HepG2 (cell line): Measurements from ENCODE around the gene CGREF1. TPM values are rescaled to one million over a fixed set of nuclear protein-coding genes. Genes with fewer than 3 reads are reported as not detected.

Experiments used
- ATAC-seq: fragments of 200-7000 bp; cut with Tn5 transposase; 3 replicates; pipeline ENCODE4 v1.9.1; 2020; ENCODE audit warnings: mild to moderate bottlenecking, moderate library complexity
- BruUV-seq: library from RNA; stranded (reverse); fragments of 400-500 nt; replicated peaks from 2 replicates; lab custom pipeline; 2021; lab: Mats Ljungman, UMichigan
- CTCF ChIA-PET: fragments of 300-600 bp; formaldehyde crosslinking; extraction: SDS; loops from one replicate; lab custom pipeline; 2021; ENCODE audit warnings: low total read pairs, inconsistent platforms, low intra/inter-chr PET ratio; lab: Yijun Ruan, JAX
- POLR2A ChIA-PET: fragments of 350-600 bp; sonication (Branson Sonifier 250); formaldehyde crosslinking; loops from one replicate; lab custom pipeline; 2020; ENCODE audit warnings: antibody characterized with exemption, inconsistent platforms; lab: Yijun Ruan, JAX
- DNase-seq: peaks from one replicate; pipeline ENCODE4 v3.0.0-alpha.2; 2015; ENCODE audit warnings: low spot score
- FAIRE-seq: peaks from 3 replicates; lab custom pipeline; 2011; peaks lifted over from hg19 to GRCh38; lab: Jason Lieb, UNC
- H2AFZ ChIP-seq: one replicate; pipeline ENCODE4 v1.6.1; 2011; ENCODE audit warnings: low read length, inconsistent platforms
- H3K27ac ChIP-seq: fragments of 300-600 bp; 3 replicates; pipeline ENCODE4 v1.8.0; 2011; ENCODE audit warnings: mixed run types, mild to moderate bottlenecking, mixed read lengths, low read length, inconsistent platforms; ENCODE audit not compliant: insufficient read depth; ENCODE audit errors: extremely low read length
- H3K27me3 ChIP-seq, 2 experiments: fragments of 200-600 bp in 1 of 2; 2 replicates in 1 of 2; 3 replicates in 1 of 2; pipeline versions ENCODE4 v1.6.0 to v1.8.0; 2011; ENCODE audit warnings: low read length in 2 of 2, mild to moderate bottlenecking in 2 of 2, moderate library complexity in 2 of 2, inconsistent platforms in 1 of 2; ENCODE audit not compliant: insufficient read depth in 2 of 2, control insufficient read depth in 1 of 2
- H3K36me3 ChIP-seq, 2 experiments: fragments of 200-600 bp in 1 of 2; replicated peaks in 1 of 2; 2 replicates in 1 of 2; 3 replicates in 1 of 2; pipeline versions ENCODE4 v1.5.1 to v1.8.0; 2011; ENCODE audit warnings: low read length in 2 of 2, inconsistent platforms in 1 of 2; ENCODE audit not compliant: insufficient read depth in 2 of 2, control insufficient read depth in 1 of 2
- H3K4me1 ChIP-seq: 2 replicates; pipeline ENCODE4 v1.5.1; 2012; ENCODE audit warnings: low read length, inconsistent platforms; ENCODE audit not compliant: insufficient read depth
- H3K4me2 ChIP-seq: 2 replicates; pipeline ENCODE4 v1.6.0; 2011; ENCODE audit warnings: low read depth, low read length, inconsistent platforms
- H3K4me3 ChIP-seq, 3 experiments: fragments of 200-600 bp in 1 of 3; sonication (generic), shearing (Covaris generic) in 1 of 3; replicated peaks in 1 of 3; 2 replicates each; pipeline ENCODE4 v1.5.1; 2011 to 2016; ENCODE audit warnings: low read length in 3 of 3, inconsistent platforms in 2 of 3, low read depth in 2 of 3, mild to moderate bottlenecking in 2 of 3, control low read depth in 1 of 3, mixed read lengths in 1 of 3; ENCODE audit not compliant: insufficient read depth in 1 of 3
- H3K79me2 ChIP-seq: one replicate; pipeline ENCODE4 v1.6.1; 2011; ENCODE audit warnings: low read length, inconsistent platforms; ENCODE audit not compliant: insufficient read depth
- H3K9ac ChIP-seq: 2 replicates; pipeline ENCODE4 v1.6.0; 2011; ENCODE audit warnings: mild to moderate bottlenecking, low read depth, low read length, inconsistent platforms; ENCODE audit not compliant: insufficient read depth
- H3K9me3 ChIP-seq: 2 replicates; pipeline ENCODE4 v1.5.1; 2012; ENCODE audit warnings: mild to moderate bottlenecking, low read length
- H4K20me1 ChIP-seq: 2 replicates; pipeline ENCODE4 v1.6.0; 2011; ENCODE audit warnings: inconsistent platforms, mild to moderate bottlenecking, low read length, moderate library complexity; ENCODE audit not compliant: insufficient read depth
- CCAR2 ChIP-seq: fragments of 200-400 bp; formaldehyde crosslinking; optimal IDR thresholded peaks from 2 replicates; pipeline ENCODE3; 2018; ENCODE audit warnings: low read depth, mild to moderate bottlenecking, low read length, moderate library complexity
- DR1 ChIP-seq: sonication (generic); formaldehyde crosslinking; IDR thresholded peaks from 2 replicates; pipeline ENCODE4 v1.8.0; 2021; ENCODE audit warnings: mild to moderate bottlenecking, missing genetic modification reagents, inconsistent platforms
- FOXP4 ChIP-seq: sonication (generic); formaldehyde crosslinking; IDR thresholded peaks from 2 replicates; pipeline ENCODE4 v1.4.0; 2020; ENCODE audit warnings: missing genetic modification reagents
- KLF11 ChIP-seq: IDR thresholded peaks from 2 replicates; pipeline ENCODE4 v1.6.1; 2016; ENCODE audit warnings: missing compliant biosample characterization
- KMT2A ChIP-seq: sonication (generic); formaldehyde crosslinking; IDR thresholded peaks from 2 replicates; pipeline ENCODE4 v1.4.0; 2020; ENCODE audit warnings: missing genetic modification reagents
- MXI1 ChIP-seq: IDR thresholded peaks from 3 replicates; pipeline ENCODE4 v1.6.1; 2012; ENCODE audit warnings: low read depth, low read length, inconsistent platforms, borderline replicate concordance
- PHF21A ChIP-seq: sonication (generic); formaldehyde crosslinking; IDR thresholded peaks from 2 replicates; pipeline ENCODE4 v1.5.0; 2020; ENCODE audit warnings: mild to moderate bottlenecking, missing genetic modification reagents
- SOX6 ChIP-seq, 2 experiments: fragments of 450-650 bp in 1 of 2; sonication (generic) in 1 of 2; formaldehyde crosslinking in 1 of 2; IDR thresholded peaks; 2 replicates each; pipeline versions ENCODE4 v1.4.0 to v1.6.1; 2017 to 2020; ENCODE audit warnings: antibody characterized with exemption in 1 of 2, mild to moderate bottlenecking in 1 of 2, missing genetic modification reagents in 1 of 2
- TEAD2 ChIP-seq: sonication (generic); formaldehyde crosslinking; IDR thresholded peaks from 2 replicates; pipeline ENCODE4 v1.9.0; 2021; ENCODE audit warnings: missing genetic modification reagents
- TFDP2 ChIP-seq: sonication (generic); formaldehyde crosslinking; IDR thresholded peaks from 2 replicates; pipeline ENCODE4 v1.4.0; 2020; ENCODE audit warnings: missing genetic modification reagents
- ZBTB42 ChIP-seq: sonication (generic); formaldehyde crosslinking; IDR thresholded peaks from 2 replicates; pipeline ENCODE4 v1.5.0; 2020; ENCODE audit warnings: mild to moderate bottlenecking, missing genetic modification reagents
- ZNF484 ChIP-seq: sonication (generic); formaldehyde crosslinking; IDR thresholded peaks from 2 replicates; pipeline ENCODE4 v1.5.1; 2020; ENCODE audit warnings: mild to moderate bottlenecking, low read depth, missing genetic modification reagents, borderline replicate concordance
- ZNF512 ChIP-seq: sonication (generic); formaldehyde crosslinking; IDR thresholded peaks from 2 replicates; pipeline ENCODE4 v1.4.0; 2020; ENCODE audit warnings: mild to moderate bottlenecking, missing genetic modification reagents
- ZNF589 ChIP-seq: sonication (generic); formaldehyde crosslinking; conservative IDR thresholded peaks from 2 replicates; pipeline ENCODE4 v1.8.0; 2022; ENCODE audit warnings: mild to moderate bottlenecking, moderate library complexity, missing genetic modification reagents
- ZNF629 ChIP-seq: sonication (generic); formaldehyde crosslinking; conservative IDR thresholded peaks from 2 replicates; pipeline ENCODE4 v1.5.0; 2020; ENCODE audit warnings: missing genetic modification reagents
- WGBS: methylation state at CpG from one replicate; pipeline ENCODE4 v1.1.6; 2017; ENCODE audit warnings: low lambda C conversion rate; 5-methylcytosine and 5-hydroxymethylcytosine counted together
- in situ Hi-C: cut with HindIII; loops from 2 replicates; pipeline ENCODE4 v1.10.0; 2017; ENCODE audit warnings: low pct_unique_long_range_greater_than_20kb; ENCODE audit not compliant: extremely low pct_ligation_motif_present
- intact Hi-C: fragments of 100-400 bp; cut with micrococcal nuclease; formaldehyde crosslinking; loops from one replicate; pipeline ENCODE4 v1.10.0; 2022; ENCODE audit not compliant: unreplicated experiment
- polyA plus RNA-seq, 8 experiments: library from polyadenylated mRNA; depleted of rRNA in 3 of 8; stranded (reverse) in 7 of 8; unstranded in 1 of 8; fragments of >200 nt; fragmentation: Illumina TruSeq in 4 of 8; extraction: Trizol in 4 of 8; gene quantifications; 2 replicates each; pipeline versions ENCODE4 v1.2.1 to v1.2.3, GENCODE V29; 2011 to 2016; ENCODE audit warnings: low read depth in 4 of 8, missing spikeins in 1 of 8, mixed read lengths in 1 of 8; ENCODE audit not compliant: insufficient read depth in 1 of 8
- total RNA-seq, 5 experiments: library from RNA; depleted of rRNA; stranded (reverse); fragments of >200 nt; fragmentation: Illumina TruSeq; extraction: Trizol; gene quantifications; 2 replicates each; pipeline ENCODE4 v1.2.3, GENCODE V29; 2016; ENCODE audit warnings: low read depth in 1 of 5

The CGREF1 gene
- total and polyA plus RNA-seq, 2 of the 13 experiments (the other 11 are each of a cell fraction or from before 2014, with no cell fraction given): 13.9 to 23.4 TPM

- intact Hi-C loops: loop anchor here (5.0 kb wide), 1 partner anchor 74 kb away; no protein-coding TSS in a partner anchor
- DNase-seq (no peak), ATAC-seq (peak; percentile 16), FAIRE-seq (no peak)
- H3K27me3 ChIP-seq: peaks cover 2 to 40% of the 10 kb centered on the region in 2 experiments; a peak in 4 of 5 replicates
- no peaks in the 10 kb centered on the region for H4K20me1 ChIP-seq
- H3K4me3 ChIP-seq: peak overlapping the region; percentile 53 to 82 (median 60)
- no peaks in the 10 kb centered on the region for H3K9me3 ChIP-seq
- H3K79me2 ChIP-seq: no peaks in the 10 kb centered on the region
- no peak overlapping the region for H2AFZ ChIP-seq
- peaks cover 58% of the 10 kb centered on the region for H3K4me1 ChIP-seq
- no peak overlapping the region for H3K27ac ChIP-seq
- in situ Hi-C loops: no loop called here
- ChIA-PET POLR2A (interaction anchor here (0.7 to 1.7 kb wide), 5 partner anchors 10 to 94 kb away, joined by 3 to 11 read pairs (median 5); partner anchors contain the start of genes ATRAID, PREB and SLC5A6), CTCF (no interaction called here)
- no TSS peak for BruUV-seq
- H3K36me3 ChIP-seq: no peaks in the 10 kb centered on the region
- peak overlapping the region; percentile 70 for H3K9ac ChIP-seq
- 33% methylated on average over 14 of the region's 14 CpGs for WGBS
- peak overlapping the region; percentile 92 for H3K4me2 ChIP-seq
- TF ChIP-seq ZNF629 (CRISPR knock-in tag) (no peak), KMT2A (CRISPR knock-in tag) (0 out of 2 replicates have a peak, but pooled peaks have one; percentile 67), TEAD2 (CRISPR knock-in tag) (no peak), CCAR2 (no peak), ZNF512 (CRISPR knock-in tag) (no peak), SOX6 (IDR thresholded peaks at IDR 0.05) (no peak), SOX6 (CRISPR knock-in tag; IDR thresholded peaks at IDR 0.05) (peak; percentile 41; the same call in 1 of the 2 replicates), ZNF484 (no peak), ZNF589 (CRISPR knock-in tag) (no peak), MXI1 (no peak), PHF21A (CRISPR knock-in tag) (no peak), KLF11 (CRISPR knock-in tag) (no peak), FOXP4 (CRISPR knock-in tag) (no peak), TFDP2 (no peak), DR1 (no peak), ZBTB42 (CRISPR knock-in tag) (no peak)
These were observed 868 bp downstream of the CGREF1 start for GRCh38 chr2:27117995-27118524.
